Measurements from ENCODE around the gene MPRIP.

DNA sequence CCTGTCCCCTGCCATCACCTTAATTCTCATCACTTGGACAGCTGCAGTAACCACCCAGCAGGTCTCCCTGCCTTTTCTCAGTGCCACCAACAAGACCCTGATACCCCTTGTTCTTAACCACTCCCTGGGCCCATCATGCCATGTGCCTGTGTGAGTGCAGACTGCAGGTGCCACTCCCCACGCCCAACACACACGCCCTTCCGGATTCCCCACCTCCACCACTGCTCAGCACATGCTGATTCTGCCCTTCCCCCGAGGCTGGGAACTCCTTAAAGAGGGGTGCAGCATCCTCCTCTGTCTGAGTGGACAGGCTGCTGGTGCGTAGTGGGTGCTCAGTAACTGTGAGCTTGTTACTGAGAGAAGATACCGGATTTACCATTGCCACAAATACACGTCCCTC lies 111.5 kb downstream of the MPRIP start:
- TF ChIP-seq, protein P1, sequence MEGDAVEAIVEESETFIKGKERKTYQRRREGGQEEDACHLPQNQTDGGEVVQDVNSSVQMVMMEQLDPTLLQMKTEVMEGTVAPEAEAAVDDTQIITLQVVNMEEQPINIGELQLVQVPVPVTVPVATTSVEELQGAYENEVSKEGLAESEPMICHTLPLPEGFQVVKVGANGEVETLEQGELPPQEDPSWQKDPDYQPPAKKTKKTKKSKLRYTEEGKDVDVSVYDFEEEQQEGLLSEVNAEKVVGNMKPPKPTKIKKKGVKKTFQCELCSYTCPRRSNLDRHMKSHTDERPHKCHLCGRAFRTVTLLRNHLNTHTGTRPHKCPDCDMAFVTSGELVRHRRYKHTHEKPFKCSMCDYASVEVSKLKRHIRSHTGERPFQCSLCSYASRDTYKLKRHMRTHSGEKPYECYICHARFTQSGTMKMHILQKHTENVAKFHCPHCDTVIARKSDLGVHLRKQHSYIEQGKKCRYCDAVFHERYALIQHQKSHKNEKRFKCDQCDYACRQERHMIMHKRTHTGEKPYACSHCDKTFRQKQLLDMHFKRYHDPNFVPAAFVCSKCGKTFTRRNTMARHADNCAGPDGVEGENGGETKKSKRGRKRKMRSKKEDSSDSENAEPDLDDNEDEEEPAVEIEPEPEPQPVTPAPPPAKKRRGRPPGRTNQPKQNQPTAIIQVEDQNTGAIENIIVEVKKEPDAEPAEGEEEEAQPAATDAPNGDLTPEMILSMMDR (IDR thresholded peaks at IDR 0.05 in 2 of 3, conservative IDR thresholded peaks at IDR 0.05 in 1 of 3; ENCODE audit: borderline replicate concordance in 1 of 3, insufficient read depth in 1 of 3, low read depth in 2 of 3, low read length in 2 of 3), result no peak
- TF ChIP-seq POLR2A (IDR thresholded peaks at IDR 0.05; ENCODE audit: borderline replicate concordance, extremely low read depth, insufficient read depth, insufficient read length) (no peak), CBX3 (IDR thresholded peaks at IDR 0.05; ENCODE audit: low read depth) (no peak), EZH2 (IDR thresholded peaks at IDR 0.05) (no peak), SIN3A (IDR thresholded peaks at IDR 0.05; ENCODE audit: low read depth) (no peak), SRF (IDR thresholded peaks at IDR 0.05; ENCODE audit: low read depth) (no peak)
